Dermis microvascular lymphatic vessel endothelial cell (primary cell): ENCODE measurements around the gene LRBA. TPM values are rescaled to one million over a fixed set of nuclear protein-coding genes. Genes with fewer than 3 reads are reported as not detected.

ENCODE experiments used
- DNase-seq, 2 donors: peaks; one replicate each; pipeline versions ENCODE4 v3.0.0 to v3.0.0-alpha.2; 2010; ENCODE audit warnings: low read depth in 2 of 2
- total RNA-seq: library from RNA; depleted of rRNA; stranded (reverse); fragments of >200 nt; gene quantifications from 2 replicates; pipeline ENCODE4 v1.2.1, GENCODE V29; 2014

LRBA gene
- total RNA-seq, 1 donor from 2014 or later: 53.9 TPM

- no peak for DNase-seq
Observed at GRCh38 chr4:150591406-150591805, 423.7 kb downstream of the LRBA start.

DNA sequence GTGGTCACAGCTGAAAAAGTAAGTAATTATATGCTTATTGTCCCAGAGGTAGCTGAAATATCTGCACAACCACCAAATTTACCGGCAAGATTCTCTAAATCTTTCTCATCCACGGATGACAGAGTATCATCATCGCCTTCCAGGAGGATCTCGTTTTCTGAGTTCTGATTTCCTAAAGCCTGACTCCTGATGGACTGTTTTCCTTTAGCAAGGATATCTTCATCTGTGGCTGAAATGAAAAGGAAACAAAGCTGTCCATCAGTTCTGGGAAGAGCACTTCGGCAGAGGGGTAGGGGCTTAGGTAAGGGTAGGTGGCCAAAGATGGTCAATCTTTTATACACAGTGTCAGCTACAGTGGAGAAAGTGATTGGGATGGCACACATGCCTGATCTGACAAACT lies 424.5 kb downstream of the LRBA start:
- no peak for DNase-seq

DNA sequence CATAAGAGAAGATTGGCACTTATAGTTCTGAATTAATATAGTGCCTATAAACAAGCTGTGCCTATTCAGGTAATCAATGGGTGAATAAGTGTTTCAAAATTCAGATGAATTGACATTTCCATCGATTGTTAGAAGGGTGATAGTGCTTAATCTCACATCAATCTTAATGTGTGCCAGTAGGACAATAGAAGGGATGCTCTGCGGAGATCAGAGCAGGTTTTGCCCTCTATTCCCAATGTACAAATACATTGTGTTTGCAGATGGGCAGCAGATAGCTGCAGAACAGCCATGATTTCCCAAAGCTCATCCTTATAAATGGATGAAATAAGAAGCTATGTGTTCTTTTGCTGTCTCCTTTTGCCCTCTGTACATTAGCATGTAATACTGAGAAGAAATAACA lies 425.9 kb downstream of the LRBA start:
- DNase-seq: no peak

DNA sequence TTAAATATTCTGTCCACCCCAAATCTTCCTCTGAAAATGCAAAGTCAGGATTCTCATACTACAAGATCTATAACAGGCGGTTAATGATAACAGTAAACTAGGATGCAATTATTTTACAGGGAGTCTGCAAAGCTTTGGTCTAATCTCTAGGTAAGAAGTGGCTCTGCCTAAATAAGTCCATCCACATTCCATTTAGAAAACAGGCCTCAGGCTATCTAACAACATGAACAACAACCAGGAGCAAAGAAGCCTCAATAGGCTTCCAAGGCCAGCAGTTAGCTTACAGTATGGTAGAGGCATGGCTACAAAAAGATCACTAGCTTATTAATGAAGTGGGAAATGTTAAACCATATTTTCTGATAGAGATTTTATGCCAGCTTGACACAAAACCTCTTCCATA lies 426.8 kb downstream of the LRBA start:
- no peak for DNase-seq

GRCh38 chr4:150586162-150586810 lies 428.8 kb downstream of the LRBA start:
- DNase-seq: no peak

DNA sequence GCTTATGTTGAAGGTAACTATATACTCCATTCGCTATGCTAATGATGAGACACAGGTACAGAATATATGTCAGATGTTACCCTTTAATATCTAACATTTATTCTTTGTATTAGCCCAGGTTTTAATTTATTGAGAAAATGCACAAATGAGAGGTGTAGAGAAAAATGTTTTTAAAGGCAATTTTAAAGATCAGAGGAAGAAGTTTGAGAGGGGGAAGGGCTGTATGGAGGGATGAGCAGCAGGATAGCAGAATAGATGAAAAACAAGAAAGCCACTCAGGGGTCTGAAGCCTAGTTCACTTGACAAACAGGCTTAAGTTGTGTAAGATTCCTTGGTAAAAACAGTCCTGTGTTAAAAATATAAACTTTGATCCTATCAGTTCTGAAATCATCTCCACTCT lies 429.5 kb downstream of the LRBA start:
- DNase-seq: no peak

GRCh38 chr4:150584111-150584915 lies 430.8 kb downstream of the LRBA start:
- peak in 1 of 2 donors; percentile 4 for DNase-seq

GRCh38 chr4:150583287-150584110 lies 431.6 kb downstream of the LRBA start:
- peak in 1 of 2 donors; percentile 73 for DNase-seq

DNA sequence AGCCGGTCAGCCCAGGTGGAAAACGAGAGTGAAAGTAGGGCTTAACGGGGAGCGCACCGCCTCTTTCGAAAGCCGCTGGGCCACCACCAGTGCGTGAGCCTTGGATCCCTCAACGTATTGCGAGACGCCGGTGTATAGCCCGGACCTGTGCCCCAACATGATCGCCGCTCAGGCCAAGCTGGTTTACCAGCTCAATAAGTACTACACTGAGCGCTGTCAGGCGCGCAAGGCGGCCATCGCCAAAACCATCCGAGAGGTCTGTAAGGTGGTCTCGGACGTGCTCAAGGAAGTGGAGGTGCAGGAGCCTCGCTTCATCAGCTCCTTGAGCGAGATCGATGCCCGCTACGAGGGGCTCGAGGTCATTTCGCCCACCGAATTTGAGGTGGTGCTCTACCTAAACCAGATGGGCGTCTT lies 432.2 kb downstream of the LRBA start:
- peak; percentile 24 to 64 for DNase-seq

- DNase-seq: peak in 1 of 2 donors; percentile 54
Observed at GRCh38 chr4:150582146-150582872, 432.8 kb downstream of the LRBA start, which contains the start of gene MAB21L2. MAB21L2 (plus strand) TSS chr4:150582151; CDS start chr4:150583030, 879 bp downstream.

- DNase-seq: peak; percentile 40 to 87
Observed at GRCh38 chr4:150581641-150582051, 433.4 kb downstream of the LRBA start.

- DNase-seq: no peak
Observed at GRCh38 chr4:150581056-150581605, 434.0 kb downstream of the LRBA start.

DNA sequence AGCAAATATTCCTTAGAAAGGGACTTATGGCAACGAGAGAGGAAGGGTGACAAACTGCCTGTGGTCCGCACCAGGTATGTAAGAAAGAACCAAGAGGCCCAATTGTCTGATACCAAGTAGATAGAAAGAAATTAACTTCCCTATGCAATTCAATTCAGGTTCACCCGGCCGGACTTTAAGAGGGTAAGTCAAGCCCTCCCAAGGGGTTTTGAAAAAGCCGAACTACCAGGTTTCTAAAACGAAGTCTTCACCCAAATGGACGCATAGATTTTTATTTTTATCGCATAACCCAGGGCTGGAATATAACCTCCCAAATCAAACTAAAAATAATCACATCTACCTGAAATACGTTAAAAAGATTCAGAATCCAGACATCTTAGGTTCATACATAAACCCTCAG lies 434.8 kb downstream of the LRBA start:
- no peak for DNase-seq

GRCh38 chr4:150579551-150580234 lies 435.4 kb downstream of the LRBA start:
- DNase-seq: peak in 1 of 2 donors; percentile 37

- DNase-seq: peak in 1 of 2 donors; percentile 16
Observed at GRCh38 chr4:150578745-150579501, 436.2 kb downstream of the LRBA start.

DNA sequence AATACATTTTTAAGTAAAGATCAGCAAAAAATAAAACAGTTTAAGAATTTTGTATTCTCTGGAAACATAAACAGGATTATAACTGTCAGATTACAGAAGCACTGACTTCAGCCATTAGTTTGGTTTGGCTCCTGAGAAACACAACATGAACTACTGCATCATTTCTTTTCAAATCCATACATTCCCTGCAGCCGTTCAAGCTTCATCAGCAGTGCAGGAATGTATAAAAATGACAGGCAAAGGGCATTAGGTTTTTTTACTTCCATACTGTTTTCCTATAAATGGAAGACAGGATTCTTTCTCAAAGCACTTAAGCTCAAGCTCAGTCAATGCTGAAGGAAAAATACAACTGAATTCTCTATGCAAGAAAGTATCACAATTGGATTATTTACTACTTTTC lies 437.3 kb downstream of the LRBA start:
- DNase-seq: no peak

DNA sequence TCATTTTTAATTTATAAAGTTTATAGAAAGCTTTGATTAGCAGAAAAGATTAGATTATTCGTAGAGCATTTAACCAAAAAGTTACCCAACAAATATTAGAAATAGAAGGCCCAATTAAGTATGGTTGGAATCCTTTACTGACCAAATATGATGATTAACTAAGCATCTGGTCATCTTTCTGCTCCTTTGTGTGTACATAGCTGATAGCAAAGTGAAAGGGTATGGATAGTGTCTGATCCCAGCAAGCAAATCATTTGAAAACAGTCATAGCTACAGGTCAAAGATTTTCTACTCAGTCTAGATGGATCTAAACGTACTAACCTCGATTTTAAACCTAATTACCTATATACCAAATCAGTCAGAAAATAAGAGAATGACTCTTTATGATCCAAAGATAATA lies 440.4 kb downstream of the LRBA start:
- DNase-seq: no peak

DNA sequence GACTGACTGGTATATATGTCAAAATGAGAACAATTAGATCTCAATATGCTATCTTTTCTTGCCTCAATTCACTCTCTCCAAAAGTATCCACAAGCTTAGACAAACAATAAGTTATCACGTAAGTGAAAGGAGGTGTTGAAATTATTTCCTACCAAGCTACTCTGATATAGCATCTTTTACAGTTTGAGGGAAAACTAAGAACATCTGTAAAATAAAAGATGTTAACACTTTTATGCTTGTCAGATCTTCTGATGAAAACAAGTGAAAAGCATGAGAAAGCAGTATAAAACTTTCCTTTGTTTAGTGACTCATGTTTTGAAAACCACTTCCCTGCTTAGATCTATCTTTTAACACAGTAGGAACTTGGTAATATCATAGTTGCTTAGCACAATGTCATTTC lies 441.6 kb downstream of the LRBA start:
- peak in 1 of 2 donors; percentile 45 for DNase-seq

DNA sequence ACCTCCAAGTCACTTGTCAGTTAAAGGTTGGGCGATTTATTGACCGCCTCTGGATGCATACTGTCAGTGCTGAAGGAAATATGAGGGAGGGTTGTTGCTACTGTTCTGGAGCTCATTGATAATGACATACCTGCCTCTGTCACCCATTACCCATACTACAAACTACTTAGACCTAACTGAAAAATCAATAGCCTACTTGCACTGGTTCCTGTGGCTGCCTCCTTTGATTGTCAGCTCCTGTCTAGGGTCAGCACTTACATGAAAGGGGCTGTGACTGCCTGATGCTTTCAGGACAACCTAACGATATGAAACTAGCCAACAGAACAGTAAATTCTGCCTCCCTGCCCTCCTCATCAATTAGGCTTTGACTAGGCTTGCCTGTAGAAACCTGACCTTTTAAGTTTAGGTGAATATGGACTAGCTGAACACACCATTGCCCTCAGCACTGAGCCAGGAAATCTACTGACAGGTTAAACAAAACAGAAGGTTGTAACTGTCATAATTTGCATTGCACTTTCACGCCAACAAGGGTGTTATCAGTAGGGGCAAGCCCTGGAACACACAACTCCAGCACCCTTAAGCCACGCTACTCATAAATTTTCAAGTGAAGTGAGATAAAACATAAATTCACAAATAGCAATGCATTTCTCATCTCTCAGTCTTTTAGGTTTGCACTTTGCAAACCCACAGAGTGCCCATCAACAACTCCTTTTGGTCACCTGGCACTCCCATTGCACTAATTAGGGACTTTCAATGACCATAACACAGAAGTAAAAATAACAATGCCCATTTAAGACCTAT lies 442.2 kb downstream of the LRBA start:
- no peak for DNase-seq
